ENCODE data around the gene LAMC2. TPM values are rescaled to one million over a fixed set of nuclear protein-coding genes. Genes with fewer than 3 reads are reported as not detected.

The LAMC2 gene
- total RNA-seq, 1 donor from 2014 or later = not detected

- Mint-ChIP-seq H3K4me3 (no peak overlapping the region), H3K27ac (no peak overlapping the region), H3K36me3 (ENCODE audit: low read depth) (no peaks in the 10 kb centered on the region), H3K4me1 (peaks cover 5% of the 10 kb centered on the region), H3K27me3 (peaks cover 5% of the 10 kb centered on the region), H3K9me3 (no peaks in the 10 kb centered on the region)
- intact Hi-C loops (cut with micrococcal nuclease) = no loop called here
- DNase-seq (no peak), ATAC-seq (ENCODE audit: low read depth) (no peak)
- CTCF ChIA-PET = interaction anchor here (0.8 to 2.7 kb wide), 2 partner anchors 269 to 271 kb away, joined by 3 to 9 read pairs; no protein-coding TSS in a partner anchor
- POLR2A ChIA-PET = no interaction called here
- no peak for TF ChIP-seq CTCF (IDR thresholded peaks at IDR 0.05)
These were observed 45.5 kb downstream of the LAMC2 start for GRCh38 chr1:183231545-183231944.

GRCh38 chr1:183233113-183233512, 47.0 kb downstream of the LAMC2 start:
- CTCF ChIA-PET = no interaction called here
- TF ChIP-seq CTCF (IDR thresholded peaks at IDR 0.05) = no peak
- intact Hi-C loops (cut with micrococcal nuclease) = no loop called here

GRCh38 chr1:183234660-183235476, 48.8 kb downstream of the LAMC2 start:
- no peak for TF ChIP-seq CTCF (IDR thresholded peaks at IDR 0.05)
- intact Hi-C loops (cut with micrococcal nuclease) = no loop called here
- no peaks in the 10 kb centered on the region for H3K36me3 Mint-ChIP-seq (ENCODE audit: low read depth)
- H3K4me1 Mint-ChIP-seq = no peaks in the 10 kb centered on the region
- no peak overlapping the region for H3K27ac Mint-ChIP-seq
- no peak for DNase-seq
- ChIA-PET POLR2A (no interaction called here), CTCF (interaction anchor here (1.4 kb wide), 1 partner anchor 273 kb away, joined by 4 read pairs; no protein-coding TSS in a partner anchor)
- H3K27me3 Mint-ChIP-seq = peaks cover 6% of the 10 kb centered on the region
- no peak for ATAC-seq (ENCODE audit: low read depth)
- H3K9me3 Mint-ChIP-seq = no peaks in the 10 kb centered on the region
- no peak overlapping the region for H3K4me3 Mint-ChIP-seq

More at GRCh38 chr1:183233113-183233512, 47.0 kb downstream of the LAMC2 start:
- DNase-seq = no peak
- H3K27me3 Mint-ChIP-seq = peaks cover 5% of the 10 kb centered on the region
- H3K4me3 Mint-ChIP-seq = no peak overlapping the region
- H3K9me3 Mint-ChIP-seq = no peaks in the 10 kb centered on the region
- no peak for ATAC-seq (ENCODE audit: low read depth)
- POLR2A ChIA-PET = no interaction called here
- no peak overlapping the region for H3K27ac Mint-ChIP-seq
- no peaks in the 10 kb centered on the region for H3K4me1 Mint-ChIP-seq
- no peaks in the 10 kb centered on the region for H3K36me3 Mint-ChIP-seq (ENCODE audit: low read depth)

GRCh38 chr1:183235503-183235902, 49.4 kb downstream of the LAMC2 start:
- CTCF ChIA-PET = interaction anchor here (1.4 kb wide), 1 partner anchor 273 kb away, joined by 4 read pairs; no protein-coding TSS in a partner anchor

More at GRCh38 chr1:183235503-183235902, 49.4 kb downstream of the LAMC2 start:
- H3K4me3 Mint-ChIP-seq = no peak overlapping the region
- POLR2A ChIA-PET = no interaction called here
- H3K9me3 Mint-ChIP-seq = no peaks in the 10 kb centered on the region
- no peaks in the 10 kb centered on the region for H3K4me1 Mint-ChIP-seq
- no peaks in the 10 kb centered on the region for H3K36me3 Mint-ChIP-seq (ENCODE audit: low read depth)
- no peak for TF ChIP-seq CTCF (IDR thresholded peaks at IDR 0.05)
- no peak overlapping the region for H3K27ac Mint-ChIP-seq
- intact Hi-C loops (cut with micrococcal nuclease) = no loop called here
- DNase-seq = no peak
- peaks cover 8% of the 10 kb centered on the region for H3K27me3 Mint-ChIP-seq
- no peak for ATAC-seq (ENCODE audit: low read depth)

Measured in activated B cell treated with CpG ODN at 0.5 μM for 24 hours (primary cell).